Right lobe of liver (tissue), 6 donors: ENCODE results near the gene DEPDC4. TPM values are rescaled to one million over a fixed set of nuclear protein-coding genes. Genes with fewer than 3 reads are reported as not detected.
"Not testable (repeated sequence)": the region's sequence is repeated elsewhere in the genome, so short reads cannot be mapped to it uniquely, and the experiment has no call there.

Experiments
- ATAC-seq, 4 donors: fragments of 200-7000 bp; cut with Tn5 transposase; one replicate each; pipeline ENCODE4 v1.9.1; 2020; ENCODE audit warnings: mild to moderate bottlenecking in 4 of 4, moderate library complexity in 4 of 4
- DNase-seq, 3 donors: peaks; one replicate each; pipeline ENCODE4 v3.0.0-alpha.2; 2020
- H3K27ac ChIP-seq, 3 donors: fragments of 200-600 bp; one replicate each; pipeline ENCODE4 v1.8.0; 2022
- H3K27me3 ChIP-seq, 2 donors: fragments of 200-600 bp; one replicate each; pipeline ENCODE4 v1.8.0; 2022
- H3K36me3 ChIP-seq, 4 donors: fragments of 200-600 bp; sonication (generic) in 1 of 4; one replicate each; pipeline versions ENCODE4 v1.5.1 to v1.8.0; 2017 to 2022; ENCODE audit warnings: control low read depth in 1 of 4
- H3K4me1 ChIP-seq, 4 donors: fragments of 200-600 bp; sonication (generic) in 1 of 4; one replicate each; pipeline versions ENCODE4 v1.5.1 to v1.8.0; 2017 to 2022; ENCODE audit warnings: control low read depth in 1 of 4
- H3K4me3 ChIP-seq, 3 donors: fragments of 200-600 bp; one replicate each; pipeline ENCODE4 v1.8.0; 2022
- H3K9me3 ChIP-seq, 4 donors: fragments of 200-600 bp; sonication (generic) in 1 of 4; one replicate each; pipeline versions ENCODE4 v1.5.1 to v1.8.0; 2017 to 2022; ENCODE audit warnings: control low read depth in 1 of 4
- POLR2A ChIP-seq: fragments of 450-650 bp; IDR thresholded peaks from one replicate; pipeline ENCODE4 v1.6.1; 2017; ENCODE audit warnings: antibody characterized with exemption, mild to moderate bottlenecking
- WGBS: methylation state at CpG from one replicate; pipeline ENCODE4 v1.1.6; 2018; ENCODE audit warnings: low coverage, low lambda C conversion rate; ENCODE audit not compliant: insufficient coverage; ENCODE audit errors: missing lambda C conversion rate; 5-methylcytosine and 5-hydroxymethylcytosine counted together
- intact Hi-C, 2 donors: fragments of 100-400 bp; cut with DNase I; formaldehyde crosslinking; loops; one replicate each; pipeline versions ENCODE4 v1.11.2 to v1.14.1; 2022
- total RNA-seq, 6 experiments: library from RNA; depleted of rRNA in 2 of 6; stranded (reverse); fragments of >200 nt in 2 of 6; fragmentation: NEBNext Ultra II Directional in 3 of 6; extraction: Animal tissue kit (Norgen Biotek cat#: 25700) in 3 of 6; gene quantifications; one replicate each; pipeline versions ENCODE4 v1.1.0 to v1.2.4, GENCODE V29; 2016 to 2023
- TF ChIP-seq, protein P1 (sequence below), 4 donors: fragments of 200-600 bp in 3 of 4; fragments of 450-650 bp in 1 of 4; IDR thresholded peaks; one replicate each; pipeline versions ENCODE4 v1.5.1 to v1.8.0; 2016 to 2022; ENCODE audit warnings: antibody characterized with exemption in 4 of 4, mild to moderate bottlenecking in 2 of 4
- donor health status: DM: no; HTN: yes; CAD: no.
- donor health status: DM: no; HTN: no; CAD: no.
- donor health status: DM: no; HTN: no; CAD: no.
- donor health status: DM: no; HTN: yes; CAD: no.
- donor health status: DM: no; HTN: yes; CAD: no.

The DEPDC4 gene
- total RNA-seq, 6 experiments from 2014 or later = 0.37 to 2.0 (median 1.4) TPM

DNA sequence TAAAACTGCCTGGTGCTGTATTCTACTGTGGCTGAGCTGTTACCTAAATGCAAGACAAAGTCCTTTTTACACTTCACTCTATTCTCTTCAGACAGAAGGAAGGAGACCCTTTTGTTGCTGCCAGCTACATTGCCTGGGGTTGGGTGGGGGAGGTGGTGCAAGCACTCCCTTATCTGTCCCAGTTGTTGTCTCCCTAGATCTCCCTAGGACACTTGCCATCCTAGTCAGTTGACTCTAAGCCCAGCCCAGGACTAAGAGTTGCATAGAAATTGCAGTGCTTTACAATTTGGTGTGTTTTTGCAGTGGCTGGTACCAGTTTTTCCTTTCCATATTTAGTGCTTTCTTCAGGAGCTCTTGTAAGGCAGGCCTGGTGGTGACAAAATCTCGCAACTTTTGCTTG lies 35.2 kb upstream of the DEPDC4 start:
- Histone ChIP-seq H3K27me3 (no peaks in the 10 kb centered on the region), H3K9me3 (no peaks in the 10 kb centered on the region), H3K36me3 (peaks cover 0 to 34% (median 5%) of the 10 kb centered on the region in 4 donors), H3K4me3 (no peak overlapping the region), H3K4me1 (no peaks in the 10 kb centered on the region), H3K27ac (no peak overlapping the region)
- TF ChIP-seq, protein P1, sequence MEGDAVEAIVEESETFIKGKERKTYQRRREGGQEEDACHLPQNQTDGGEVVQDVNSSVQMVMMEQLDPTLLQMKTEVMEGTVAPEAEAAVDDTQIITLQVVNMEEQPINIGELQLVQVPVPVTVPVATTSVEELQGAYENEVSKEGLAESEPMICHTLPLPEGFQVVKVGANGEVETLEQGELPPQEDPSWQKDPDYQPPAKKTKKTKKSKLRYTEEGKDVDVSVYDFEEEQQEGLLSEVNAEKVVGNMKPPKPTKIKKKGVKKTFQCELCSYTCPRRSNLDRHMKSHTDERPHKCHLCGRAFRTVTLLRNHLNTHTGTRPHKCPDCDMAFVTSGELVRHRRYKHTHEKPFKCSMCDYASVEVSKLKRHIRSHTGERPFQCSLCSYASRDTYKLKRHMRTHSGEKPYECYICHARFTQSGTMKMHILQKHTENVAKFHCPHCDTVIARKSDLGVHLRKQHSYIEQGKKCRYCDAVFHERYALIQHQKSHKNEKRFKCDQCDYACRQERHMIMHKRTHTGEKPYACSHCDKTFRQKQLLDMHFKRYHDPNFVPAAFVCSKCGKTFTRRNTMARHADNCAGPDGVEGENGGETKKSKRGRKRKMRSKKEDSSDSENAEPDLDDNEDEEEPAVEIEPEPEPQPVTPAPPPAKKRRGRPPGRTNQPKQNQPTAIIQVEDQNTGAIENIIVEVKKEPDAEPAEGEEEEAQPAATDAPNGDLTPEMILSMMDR (IDR thresholded peaks at IDR 0.05) = no peak
- no peak for TF ChIP-seq POLR2A
- intact Hi-C loops = no loop called here
- 90% methylated on average over 1 of the region's 1 CpG for WGBS
- ATAC-seq (no peak), DNase-seq (no peak)

DNA sequence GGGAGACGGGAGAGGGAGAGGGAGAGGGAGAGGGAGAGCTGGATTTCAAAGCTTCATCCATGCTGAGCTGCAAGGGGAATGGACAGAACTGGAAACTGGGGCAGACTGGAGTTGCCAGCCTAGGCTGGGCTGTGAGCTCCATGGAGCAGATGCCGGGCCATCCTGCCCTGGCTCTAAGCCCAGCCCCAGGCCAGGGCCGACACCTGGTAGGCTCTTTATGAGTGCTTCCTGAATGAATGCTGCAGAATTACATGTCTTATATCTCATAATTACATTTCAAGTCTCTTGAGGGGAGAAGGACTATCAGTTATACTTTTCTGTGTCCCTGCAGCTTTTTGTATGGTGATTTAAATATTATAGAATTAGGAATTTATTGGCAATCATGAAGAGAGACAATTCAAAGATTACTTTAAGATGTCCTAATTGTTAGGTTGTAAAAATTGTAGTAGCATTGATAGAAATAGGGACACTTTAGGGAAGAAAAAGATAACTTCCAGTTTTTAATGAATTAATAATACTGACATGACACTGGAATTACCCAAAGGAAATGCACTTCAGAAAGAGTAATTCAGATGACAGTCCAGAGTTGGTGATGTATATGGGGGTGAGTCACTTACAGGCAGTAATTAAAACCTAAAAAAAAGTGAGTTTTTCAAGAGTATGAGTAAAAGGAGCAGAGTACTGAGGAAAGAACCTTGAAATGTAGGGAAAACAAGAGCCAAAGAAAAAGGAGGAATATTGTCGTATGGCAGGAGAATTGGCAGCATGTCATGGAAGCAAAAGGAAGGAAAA lies 29.1 kb upstream of the DEPDC4 start:
- TF ChIP-seq, protein P1 (IDR thresholded peaks at IDR 0.05) = no peak
- no peak for TF ChIP-seq POLR2A
- intact Hi-C loops = no loop called here
- WGBS = 71% methylated on average over 2 of the region's 4 CpGs
- no peak overlapping the region for H3K4me3 ChIP-seq
- no peak overlapping the region for H3K27ac ChIP-seq
- H3K27me3 ChIP-seq = no peaks in the 10 kb centered on the region
- no peaks in the 10 kb centered on the region for H3K9me3 ChIP-seq
- DNase-seq = no peak
- no peak for ATAC-seq
- H3K36me3 ChIP-seq = peaks cover 0 to 24% (median 0%) of the 10 kb centered on the region in 4 donors
- no peaks in the 10 kb centered on the region for H3K4me1 ChIP-seq

DNA sequence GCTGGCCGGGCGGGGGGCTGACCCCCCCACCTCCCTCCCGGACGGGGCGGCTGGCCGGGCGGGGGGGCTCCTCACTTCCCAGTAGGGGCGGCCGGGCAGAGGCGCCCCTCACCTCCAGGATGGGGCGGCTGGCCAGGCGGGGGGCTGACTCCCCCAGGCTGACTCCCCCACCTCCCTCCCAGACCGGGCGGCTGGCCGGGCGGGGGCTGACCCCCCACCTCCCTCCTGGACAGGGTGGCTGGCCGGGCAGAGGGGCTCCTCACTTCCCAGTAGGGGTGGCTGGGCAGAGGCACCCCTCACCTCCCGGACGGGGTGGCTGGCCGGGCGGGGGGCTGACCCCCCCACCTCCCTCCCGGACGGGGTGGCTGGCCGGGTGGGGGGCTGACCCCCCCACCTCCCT lies 27.5 kb upstream of the DEPDC4 start:
- H3K27ac ChIP-seq, H3K4me1 ChIP-seq, H3K4me3 ChIP-seq, H3K27me3 ChIP-seq, DNase-seq, intact Hi-C loops, ATAC-seq, H3K9me3 ChIP-seq: not testable (repeated sequence)
- peaks cover 0 to 19% (median 0%) of the 10 kb centered on the region in 4 donors for H3K36me3 ChIP-seq
- WGBS = no CpG with 5 or more reads among the region's 24 CpGs

DNA sequence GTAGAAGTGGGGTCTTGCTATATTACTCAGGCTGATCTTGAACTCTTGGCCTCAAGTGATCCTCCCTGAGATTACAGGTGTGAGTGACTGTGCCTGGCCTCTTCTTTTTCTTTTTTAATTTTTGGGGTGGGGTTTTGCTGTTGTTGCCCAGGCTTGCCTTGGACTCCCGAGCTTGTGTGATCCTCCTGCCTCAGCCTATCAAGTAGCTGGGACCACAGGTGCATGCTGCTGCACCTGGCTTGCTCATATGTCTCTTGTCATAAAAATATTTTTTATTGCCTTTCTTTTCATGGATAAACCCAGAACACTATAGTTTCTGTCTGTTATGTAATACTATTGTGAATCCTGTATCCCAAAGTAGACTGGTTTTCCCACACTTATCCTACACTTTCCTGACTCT lies 26.1 kb upstream of the DEPDC4 start:
- intact Hi-C loops = no loop called here
- TF ChIP-seq POLR2A = no peak
- TF ChIP-seq, protein P1 (IDR thresholded peaks at IDR 0.05) = no peak
- DNase-seq (no peak), ATAC-seq (no peak)
- WGBS = 90% methylated on average over 1 of the region's 1 CpG
- no peaks in the 10 kb centered on the region for H3K9me3 ChIP-seq
- H3K4me1 ChIP-seq = no peaks in the 10 kb centered on the region
- H3K27ac ChIP-seq = no peak overlapping the region
- no peak overlapping the region for H3K4me3 ChIP-seq
- peaks cover 0 to 8% (median 0%) of the 10 kb centered on the region in 4 donors for H3K36me3 ChIP-seq
- no peaks in the 10 kb centered on the region for H3K27me3 ChIP-seq

DNA sequence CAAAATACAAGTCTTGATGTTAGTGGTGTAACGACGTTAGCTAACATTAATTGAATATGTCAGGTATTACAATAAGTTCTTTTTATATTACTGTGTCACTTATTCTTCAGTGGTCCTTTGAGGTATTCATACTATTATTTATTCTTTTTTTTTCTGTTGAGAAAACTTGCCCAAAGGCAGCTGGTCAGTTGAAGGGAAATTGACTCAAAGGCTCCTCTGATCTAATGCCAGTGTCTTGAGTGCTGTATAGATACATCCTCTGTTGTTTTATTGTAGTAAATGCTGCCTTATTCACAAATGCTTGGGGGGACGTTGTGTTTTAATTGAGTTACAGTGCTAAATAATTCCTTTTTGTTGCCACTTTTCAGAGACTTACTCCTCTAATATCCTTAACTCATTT lies 23.1 kb upstream of the DEPDC4 start:
- H3K36me3 ChIP-seq = no peaks in the 10 kb centered on the region
- TF ChIP-seq, protein P1 (IDR thresholded peaks at IDR 0.05) = no peak
- no peak for TF ChIP-seq POLR2A
- H3K27me3 ChIP-seq = no peaks in the 10 kb centered on the region
- intact Hi-C loops = no loop called here
- no peak for ATAC-seq
- no peak overlapping the region for H3K4me3 ChIP-seq
- no peaks in the 10 kb centered on the region for H3K4me1 ChIP-seq
- no peak overlapping the region for H3K27ac ChIP-seq
- no peak for DNase-seq
- WGBS = 89% methylated on average over 3 of the region's 3 CpGs
- H3K9me3 ChIP-seq = no peaks in the 10 kb centered on the region
